NCI-H1694 (cell line): ENCODE results near the gene OPCML.

Source experiments
- DNase-seq: peaks from one replicate; lab custom pipeline; 2025; lab: John Stamatoyannopoulos, UW

OPCML gene

GRCh38 chr11:133175103-133175502 lies 357.2 kb downstream of the OPCML start:
- DNase-seq: no peak

- no peak for DNase-seq
Observed at GRCh38 chr11:133173810-133174412, 358.4 kb downstream of the OPCML start.

- no peak for DNase-seq
Observed at GRCh38 chr11:133172349-133172748, 360.0 kb downstream of the OPCML start.

GRCh38 chr11:133171374-133171773 lies 360.9 kb downstream of the OPCML start:
- no peak for DNase-seq

- no peak for DNase-seq
Observed at GRCh38 chr11:133168016-133168415, 364.3 kb downstream of the OPCML start.

GRCh38 chr11:133166662-133167061 lies 365.6 kb downstream of the OPCML start:
- DNase-seq: no peak

- DNase-seq: no peak
Observed at GRCh38 chr11:133164986-133165385, 367.3 kb downstream of the OPCML start.

GRCh38 chr11:133163463-133164419 lies 368.6 kb downstream of the OPCML start:
- DNase-seq: no peak

- no peak for DNase-seq
Observed at GRCh38 chr11:133162227-133162626, 370.1 kb downstream of the OPCML start.

GRCh38 chr11:133160754-133161153 lies 371.5 kb downstream of the OPCML start:
- no peak for DNase-seq

GRCh38 chr11:133156986-133157745 lies 375.1 kb downstream of the OPCML start:
- no peak for DNase-seq

GRCh38 chr11:133154781-133155180 lies 377.5 kb downstream of the OPCML start:
- DNase-seq: no peak

- DNase-seq: no peak
Observed at GRCh38 chr11:133154076-133154475, 378.2 kb downstream of the OPCML start.

GRCh38 chr11:133153031-133153430 lies 379.3 kb downstream of the OPCML start:
- DNase-seq: no peak

- DNase-seq: no peak
Observed at GRCh38 chr11:133149698-133150097, 382.6 kb downstream of the OPCML start.

- DNase-seq: no peak
Observed at GRCh38 chr11:133147625-133148024, 384.7 kb downstream of the OPCML start.

GRCh38 chr11:133146697-133147306 lies 385.5 kb downstream of the OPCML start:
- no peak for DNase-seq

GRCh38 chr11:133137939-133138338 lies 394.4 kb downstream of the OPCML start:
- no peak for DNase-seq

GRCh38 chr11:133137270-133137669 lies 395.0 kb downstream of the OPCML start:
- no peak for DNase-seq

- no peak for DNase-seq
Observed at GRCh38 chr11:133136376-133136775, 395.9 kb downstream of the OPCML start.

- DNase-seq: peak; percentile 10
Observed at GRCh38 chr11:133134314-133135173, 397.8 kb downstream of the OPCML start.
